Adrenal gland (tissue), 5 donors: ENCODE results near the gene RPAP3.

Experiments used
- CTCF ChIP-seq, 6 experiments: fragments of 450-650 bp in 4 of 6; fragments of 200-600 bp in 2 of 6; sonication (generic) in 1 of 6; IDR thresholded peaks; 1 replicate in 5 of 6; 2 replicates in 1 of 6; pipeline versions ENCODE4 v1.5.1 to v1.8.0; 2016 to 2021; ENCODE audit warnings: antibody characterized with exemption in 6 of 6, mild to moderate bottlenecking in 2 of 6, moderate library complexity in 1 of 6
- POLR2A ChIP-seq, 2 donors: fragments of 450-650 bp; IDR thresholded peaks; one replicate each; pipeline ENCODE4 v1.6.1; 2017; ENCODE audit warnings: antibody characterized with exemption in 2 of 2, mild to moderate bottlenecking in 2 of 2, moderate library complexity in 1 of 2
- donor health status: DM: no; HTN: no; CAD: no.

- TF ChIP-seq POLR2A (IDR thresholded peaks at IDR 0.05) (no peak), CTCF (IDR thresholded peaks at IDR 0.05) (no peak)
Measured at GRCh38 chr12:47721431-47721973, 15.7 kb upstream of the RPAP3 start.
